ENCODE measurements around the gene MYT1.

MYT1 gene

DNA sequence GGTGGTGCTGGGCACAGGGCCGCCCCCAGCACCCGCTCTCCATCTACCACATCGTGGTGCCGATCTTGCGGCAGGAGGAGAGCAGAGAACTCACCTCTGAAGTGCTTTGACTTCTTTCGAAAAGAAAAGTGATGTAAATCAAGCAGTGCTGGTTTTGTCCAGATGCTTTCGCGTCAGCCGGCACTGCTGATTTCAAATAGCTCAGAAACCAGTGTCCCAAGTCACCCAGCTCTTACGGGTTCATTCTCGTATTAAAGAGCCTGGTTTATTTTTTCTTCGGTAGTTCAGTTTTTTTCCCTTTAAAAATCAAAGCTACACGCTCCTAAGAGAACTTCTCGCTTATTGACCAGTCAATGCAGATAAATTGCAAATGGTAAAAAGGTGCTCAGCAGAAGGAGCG is 32.1 kb downstream of the MYT1 start:
- DNase-seq = no peak

DNA sequence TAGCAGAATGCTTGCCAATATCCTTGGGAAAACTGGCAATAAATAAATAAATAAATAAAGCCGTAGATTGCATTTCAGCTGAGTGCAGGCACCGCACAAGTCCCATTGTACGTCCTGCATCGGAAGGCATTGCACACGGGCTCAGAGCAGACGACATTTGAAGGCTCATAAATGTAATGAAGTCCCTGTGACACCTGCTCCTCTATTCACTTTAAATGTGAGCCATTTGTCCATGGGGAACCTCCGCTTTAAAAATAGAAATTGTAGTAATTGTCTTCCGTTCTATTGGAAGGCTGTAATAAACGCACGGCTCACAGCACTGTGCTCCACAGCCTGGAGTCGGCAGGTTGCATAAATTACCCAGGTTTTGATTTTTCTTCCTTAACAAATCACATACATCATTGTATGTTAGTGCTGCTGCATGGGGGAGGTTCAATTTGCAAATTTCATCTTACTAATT is 32.6 kb downstream of the MYT1 start:
- DNase-seq = no peak

DNA sequence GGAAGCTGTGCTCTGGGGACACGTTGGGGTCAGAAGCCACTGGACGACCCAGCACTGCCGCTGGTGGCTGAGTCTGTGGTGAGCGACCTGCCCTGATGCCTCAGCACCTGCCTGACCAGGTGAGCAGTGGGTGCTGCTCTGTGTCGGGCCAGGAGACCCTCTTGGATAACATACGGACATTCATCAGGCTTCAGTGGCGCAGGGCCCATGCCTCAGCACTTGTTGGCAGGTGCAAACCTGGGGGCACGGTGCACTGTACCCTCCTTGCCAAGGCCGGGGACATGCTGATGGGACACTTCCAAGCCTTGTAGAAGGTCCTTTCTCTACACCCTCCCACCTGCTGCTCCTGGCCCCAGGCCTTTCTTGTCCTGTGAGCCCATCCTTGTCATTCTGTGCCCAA is 34.1 kb downstream of the MYT1 start:
- DNase-seq = no peak

DNA sequence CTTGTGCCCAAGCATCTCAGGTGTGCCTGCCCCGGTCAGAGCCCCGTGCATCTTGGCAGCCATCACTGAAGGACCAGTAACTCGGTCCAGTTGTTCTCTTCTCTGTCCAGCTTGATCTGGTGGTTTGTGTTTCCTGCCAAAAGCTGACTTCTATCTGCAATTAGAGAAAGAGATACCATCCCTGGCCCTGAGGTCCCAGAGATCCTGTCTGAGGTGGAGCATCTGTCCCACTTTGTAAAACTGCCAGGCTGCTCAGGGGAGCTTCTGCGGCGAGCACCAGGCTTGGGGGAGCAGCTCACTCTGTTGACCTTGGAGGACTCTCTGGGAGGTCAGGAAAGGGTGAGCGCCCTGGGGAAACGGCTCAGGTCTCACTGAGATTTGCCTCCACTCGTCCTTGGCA is 35.1 kb downstream of the MYT1 start:
- no peak for DNase-seq

DNA sequence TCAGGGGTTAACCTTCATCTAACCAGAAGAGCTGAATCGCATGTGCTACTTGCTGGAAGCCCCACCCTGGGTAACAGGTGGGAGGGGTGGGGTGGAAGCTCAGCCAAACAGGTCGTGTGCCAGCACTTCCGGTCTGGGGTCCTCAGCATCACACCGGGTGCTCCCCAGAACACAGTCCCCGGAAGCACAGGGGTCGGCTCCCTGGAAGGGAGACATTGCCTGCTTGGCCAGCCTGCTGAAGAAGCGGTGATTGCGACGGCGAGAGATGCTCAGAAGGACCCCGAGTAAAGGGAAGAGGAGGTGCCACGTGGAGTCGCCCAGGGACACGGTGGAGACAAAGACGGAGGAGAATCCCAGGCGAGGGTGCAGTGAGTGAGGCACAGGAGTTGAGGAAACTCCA is 36.5 kb downstream of the MYT1 start:
- DNase-seq = no peak

DNA sequence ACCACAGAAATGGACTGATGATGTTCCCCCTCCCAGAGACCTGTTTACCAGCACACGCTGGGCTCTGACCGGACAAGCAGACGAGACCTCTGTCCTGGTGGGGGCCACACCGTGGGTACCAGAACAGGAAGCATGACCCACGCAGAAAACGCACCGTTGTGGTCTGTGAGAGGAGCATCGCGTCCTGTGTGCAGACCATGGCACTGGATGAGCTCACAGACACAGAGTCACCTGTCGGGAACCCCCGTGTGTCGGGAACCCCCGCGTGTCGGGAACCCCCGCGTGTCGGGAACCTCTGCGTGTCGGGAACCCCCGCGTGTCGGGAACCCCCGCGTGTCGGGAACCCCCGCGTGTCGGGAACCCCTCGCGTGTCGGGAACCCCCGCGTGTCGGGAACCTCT is 37.4 kb downstream of the MYT1 start:
- DNase-seq = no peak

DNA sequence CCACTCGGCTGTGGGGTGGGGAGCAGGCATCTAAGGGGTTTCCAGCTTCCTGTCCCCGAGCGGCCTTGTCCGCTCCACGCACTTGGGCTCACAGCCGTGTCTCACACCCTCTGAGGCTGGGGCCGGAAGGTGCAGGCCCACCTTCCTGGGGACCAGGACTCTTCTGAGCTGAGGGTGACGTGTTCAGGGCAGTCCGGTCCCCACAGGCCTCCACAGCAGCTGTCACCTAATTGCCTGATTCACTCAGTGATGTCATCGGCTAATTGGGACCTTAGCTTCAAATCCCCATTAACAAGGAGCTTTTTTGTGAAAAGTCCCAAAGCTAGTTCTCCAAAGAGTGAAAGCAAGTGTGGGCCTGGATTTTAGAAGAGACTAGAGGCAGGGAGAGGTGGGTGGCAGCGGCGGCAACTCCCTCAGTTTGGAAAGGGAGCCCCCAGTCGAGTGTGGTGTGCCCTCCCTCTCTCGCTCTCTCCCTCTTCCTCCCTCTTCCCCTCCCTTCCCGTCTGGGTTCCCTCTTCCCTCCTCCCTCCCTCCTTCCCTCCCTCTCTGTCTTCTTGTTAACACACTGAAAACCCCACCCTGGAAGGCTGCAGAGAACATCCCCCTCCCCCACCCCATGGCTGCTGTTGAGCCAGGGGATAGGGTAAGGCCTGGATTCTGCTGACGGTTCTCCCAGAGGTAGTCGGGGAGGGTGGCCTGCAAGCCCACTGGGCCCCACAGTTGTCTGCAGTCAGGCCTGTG is 39.0 kb downstream of the MYT1 start:
- DNase-seq = no peak

DNA sequence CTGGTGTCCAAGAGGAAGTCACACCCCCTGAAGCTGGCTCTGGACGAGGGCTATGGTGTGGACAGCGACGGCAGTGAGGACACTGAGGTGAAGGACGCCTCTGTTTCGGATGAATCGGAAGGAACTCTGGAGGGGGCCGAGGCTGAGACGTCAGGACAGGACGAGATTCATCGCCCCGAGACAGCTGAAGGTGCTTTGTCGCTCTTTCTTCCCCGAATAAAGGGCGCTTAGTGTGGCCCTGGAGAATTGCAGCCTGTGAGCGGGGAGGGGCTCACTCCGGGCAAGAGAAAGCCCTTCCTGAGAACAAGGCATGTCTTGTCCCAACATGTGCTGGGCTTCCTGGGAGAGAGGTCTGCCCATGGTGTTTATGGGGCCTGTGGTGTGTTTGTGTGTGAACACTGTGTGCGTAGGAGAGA is 41.4 kb downstream of the MYT1 start:
- DNase-seq = no peak

DNA sequence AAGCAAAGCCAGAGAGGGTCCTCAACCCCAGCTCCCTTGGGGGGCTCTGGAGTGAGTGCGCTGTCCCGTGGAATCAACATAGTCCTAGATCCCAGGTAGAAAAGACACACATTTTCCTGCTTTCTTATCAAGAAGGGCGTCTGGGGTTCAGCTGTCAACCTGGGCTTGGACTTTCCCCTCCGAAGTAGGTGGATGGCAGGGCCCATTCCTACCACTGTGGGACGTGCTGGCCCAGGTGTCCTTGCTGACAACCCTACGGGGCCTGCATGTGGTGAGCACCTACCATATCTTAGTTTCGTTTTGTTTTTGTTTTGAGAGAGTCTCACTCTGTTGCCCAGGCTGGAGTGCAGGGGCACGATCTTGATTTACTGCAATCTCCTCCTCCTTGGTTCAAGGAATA is 42.4 kb downstream of the MYT1 start:
- no peak for DNase-seq

DNA sequence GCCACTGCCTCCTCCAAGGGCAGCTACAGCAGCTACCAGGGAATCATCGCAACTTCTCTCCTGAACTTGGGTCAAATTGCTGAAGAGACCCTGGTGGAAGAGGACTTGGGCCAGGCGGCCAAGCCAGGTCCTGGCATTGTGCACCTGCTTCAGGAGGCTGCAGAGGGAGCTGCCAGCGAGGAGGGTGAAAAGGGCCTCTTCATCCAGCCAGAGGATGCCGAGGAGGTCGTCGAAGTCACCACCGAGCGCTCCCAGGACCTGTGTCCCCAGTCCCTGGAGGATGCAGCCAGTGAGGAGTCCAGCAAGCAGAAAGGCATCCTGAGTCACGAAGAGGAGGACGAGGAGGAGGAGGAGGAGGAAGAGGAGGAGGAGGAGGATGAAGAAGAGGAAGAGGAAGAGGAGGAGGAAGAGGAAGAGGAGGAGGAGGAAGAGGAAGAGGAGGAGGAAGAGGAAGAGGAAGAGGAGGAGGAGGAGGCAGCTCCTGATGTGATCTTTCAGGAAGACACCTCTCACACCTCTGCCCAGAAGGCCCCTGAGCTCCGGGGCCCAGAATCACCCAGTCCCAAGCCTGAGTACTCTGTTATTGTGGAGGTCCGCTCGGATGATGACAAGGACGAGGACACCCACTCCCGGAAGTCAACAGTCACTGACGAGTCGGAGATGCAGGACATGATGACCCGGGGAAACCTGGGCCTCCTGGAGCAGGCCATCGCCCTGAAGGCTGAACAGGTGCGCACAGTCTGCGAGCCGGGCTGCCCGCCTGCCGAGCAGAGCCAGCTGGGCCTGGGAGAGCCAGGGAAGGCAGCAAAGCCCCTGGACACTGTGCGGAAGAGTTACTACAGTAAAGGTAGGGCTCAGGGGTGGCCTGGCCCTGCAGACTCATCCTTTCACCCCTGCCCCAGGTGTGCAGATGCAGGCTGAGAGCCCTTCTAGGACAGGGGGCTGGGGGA is 43.7 kb downstream of the MYT1 start:
- no peak for DNase-seq

DNA sequence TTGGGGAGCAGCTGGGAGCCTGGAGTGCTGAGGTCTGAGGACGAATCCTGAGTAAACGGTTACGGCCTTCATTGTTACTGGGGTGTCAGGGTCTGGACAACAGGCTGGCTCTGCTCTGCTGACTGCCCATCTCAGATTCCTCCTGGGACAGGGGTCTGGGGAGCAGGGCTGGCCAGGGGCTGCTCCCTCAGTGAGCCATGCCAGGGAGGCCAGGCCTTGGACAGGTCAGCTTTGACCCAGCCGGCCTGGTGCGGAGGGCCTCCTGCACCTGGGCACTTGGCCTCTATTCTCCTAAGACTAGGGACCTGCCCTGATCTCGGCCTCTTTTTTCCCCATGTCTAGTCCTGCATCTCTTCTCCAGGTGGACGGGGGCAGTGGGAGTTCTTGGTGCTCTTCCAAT is 44.9 kb downstream of the MYT1 start:
- DNase-seq = no peak

DNA sequence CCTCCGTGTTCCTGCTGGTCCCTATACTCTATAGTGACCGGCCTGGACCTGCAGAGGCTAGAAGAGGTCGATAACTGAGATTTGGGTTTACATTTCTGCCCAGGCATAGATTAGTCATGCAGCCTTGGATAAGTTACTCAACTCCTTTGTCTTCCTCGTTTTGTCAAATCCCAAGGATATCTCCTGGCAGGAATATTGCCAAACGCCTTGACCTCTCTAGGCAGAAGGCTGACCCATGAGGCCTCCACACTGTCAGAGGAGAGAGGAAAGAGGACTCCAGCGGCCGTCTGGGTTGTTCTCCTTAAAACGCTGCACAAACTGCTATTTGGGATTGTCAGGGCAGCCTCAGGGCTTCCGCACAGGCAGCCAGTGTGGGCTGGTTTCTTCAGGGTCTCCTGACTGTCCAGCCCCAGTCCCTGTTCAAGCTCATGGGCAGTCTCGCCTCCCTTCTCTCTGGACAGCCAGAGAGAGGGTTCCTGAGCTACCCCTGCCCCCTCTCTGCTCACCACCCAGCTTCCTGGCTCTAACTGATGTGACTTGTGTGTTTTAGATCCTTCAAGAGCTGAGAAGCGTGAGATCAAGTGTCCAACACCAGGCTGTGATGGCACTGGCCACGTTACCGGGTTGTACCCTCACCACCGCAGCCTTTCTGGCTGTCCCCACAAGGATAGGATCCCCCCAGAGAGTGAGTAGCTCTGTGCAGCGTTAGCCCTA is 46.6 kb downstream of the MYT1 start:
- no peak for DNase-seq

DNA sequence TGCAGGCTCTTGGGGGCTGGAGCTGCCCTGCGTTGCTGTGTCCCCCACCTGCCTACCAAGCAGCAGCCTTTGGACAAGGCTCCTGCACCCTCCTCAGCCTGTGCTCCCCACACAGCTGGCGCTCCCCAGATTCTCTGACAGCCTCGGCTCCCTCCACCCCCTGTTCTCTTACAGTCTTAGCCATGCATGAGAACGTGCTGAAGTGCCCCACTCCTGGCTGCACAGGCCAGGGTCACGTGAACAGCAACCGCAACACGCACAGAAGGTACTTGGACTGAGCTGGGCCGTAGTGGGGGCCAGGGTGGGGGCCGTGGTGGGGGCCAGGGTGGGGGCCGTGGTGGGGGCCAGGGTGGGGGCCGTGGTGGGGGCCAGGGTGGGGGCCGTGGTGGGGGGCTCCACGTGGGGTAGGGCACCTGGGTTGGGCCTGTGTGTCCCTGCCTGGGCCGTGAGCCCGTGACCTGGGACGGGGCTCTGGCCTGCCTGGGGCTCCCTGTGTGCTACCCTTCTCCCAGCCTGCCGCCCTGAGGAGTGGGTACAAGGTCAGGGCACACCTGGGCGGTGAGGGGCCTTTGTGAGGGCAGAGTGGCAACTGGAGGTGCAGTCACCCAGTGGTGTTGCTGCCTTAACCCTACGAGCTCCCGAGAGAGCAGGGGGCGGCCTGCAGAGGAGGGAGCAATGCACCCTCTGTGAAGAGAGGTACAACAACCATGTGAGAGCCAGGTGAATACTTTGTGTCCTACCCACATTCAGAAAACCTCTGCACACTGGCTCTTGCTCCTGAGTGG is 47.8 kb downstream of the MYT1 start:
- no peak for DNase-seq

DNA sequence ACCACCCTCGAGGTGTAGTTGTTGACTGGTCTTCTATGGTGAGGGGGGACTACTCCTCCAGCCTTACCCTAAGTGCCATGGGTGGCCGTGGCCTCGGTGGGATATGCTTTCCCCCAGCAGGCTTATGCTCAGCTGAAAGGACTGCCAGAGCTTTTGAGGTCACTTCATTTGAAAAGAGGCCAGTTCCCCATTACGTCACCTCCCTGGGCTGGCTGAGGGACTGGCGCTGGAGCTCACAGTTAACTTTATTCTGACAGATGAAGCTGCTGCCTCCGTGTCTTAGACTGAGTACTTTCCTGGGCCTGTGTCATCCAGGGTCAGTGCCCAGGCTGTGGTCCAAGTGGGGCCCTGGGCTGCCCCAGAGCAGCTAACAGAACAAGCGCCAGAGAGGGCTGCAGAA is 48.5 kb downstream of the MYT1 start:
- no peak for DNase-seq

DNA sequence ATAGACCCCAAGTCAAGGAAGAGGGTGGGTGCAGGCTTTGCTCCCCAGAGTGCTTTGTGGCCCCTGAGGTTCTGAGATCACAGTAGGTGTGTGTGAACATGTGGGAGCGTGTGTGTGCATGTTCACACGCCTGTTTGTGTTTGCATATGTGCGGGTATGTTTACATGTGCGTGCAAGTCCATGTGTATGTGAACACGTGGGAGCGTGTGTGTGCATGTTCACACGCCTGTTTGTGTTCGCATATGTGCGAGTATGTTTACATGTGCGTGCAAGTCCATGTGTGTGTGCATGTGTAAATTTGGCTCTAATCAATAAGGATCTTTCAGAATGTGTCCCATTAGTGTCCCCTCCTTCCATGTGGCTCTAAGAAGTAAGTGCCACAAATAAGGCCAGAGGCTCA is 49.9 kb downstream of the MYT1 start:
- DNase-seq = no peak

DNA sequence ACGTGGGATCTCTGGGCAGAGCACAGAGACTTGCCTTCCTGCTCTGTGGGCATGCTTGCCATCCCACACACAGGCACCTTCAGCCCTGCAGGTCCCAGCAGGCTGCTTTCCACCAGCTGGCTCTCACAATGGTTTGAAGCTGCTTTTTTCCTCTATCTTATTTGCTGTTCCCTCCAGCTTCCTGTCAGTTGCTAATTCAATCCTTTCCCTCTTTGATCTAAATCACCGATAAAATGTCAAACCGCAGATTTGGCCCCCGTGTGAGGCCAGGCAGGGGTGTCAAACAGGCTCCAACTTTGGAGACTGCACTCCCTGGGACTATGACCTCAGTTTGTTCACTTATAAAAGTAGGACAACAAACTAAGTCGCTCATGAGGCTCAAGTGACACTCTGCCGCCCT is 50.7 kb downstream of the MYT1 start:
- no peak for DNase-seq

DNA sequence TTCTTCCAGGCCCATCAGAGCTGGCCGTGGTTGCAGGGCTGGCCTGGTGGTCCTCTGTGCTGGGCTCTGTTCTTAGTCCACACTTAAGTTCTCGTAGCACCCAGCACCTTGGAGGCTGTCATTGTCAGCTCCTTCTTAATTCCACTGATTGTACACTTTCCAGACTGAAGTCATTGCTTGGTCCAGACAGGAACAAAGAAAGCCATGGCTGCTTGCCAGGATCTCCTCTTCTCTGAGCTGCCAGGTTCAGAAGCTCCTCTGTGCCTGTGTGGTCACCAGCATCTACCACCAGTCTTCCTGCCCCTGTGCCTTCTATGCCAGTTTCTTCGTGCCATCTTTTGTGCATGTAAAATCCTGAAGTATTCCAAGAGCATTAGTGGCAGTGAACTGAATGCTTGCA is 51.8 kb downstream of the MYT1 start:
- DNase-seq = no peak

DNA sequence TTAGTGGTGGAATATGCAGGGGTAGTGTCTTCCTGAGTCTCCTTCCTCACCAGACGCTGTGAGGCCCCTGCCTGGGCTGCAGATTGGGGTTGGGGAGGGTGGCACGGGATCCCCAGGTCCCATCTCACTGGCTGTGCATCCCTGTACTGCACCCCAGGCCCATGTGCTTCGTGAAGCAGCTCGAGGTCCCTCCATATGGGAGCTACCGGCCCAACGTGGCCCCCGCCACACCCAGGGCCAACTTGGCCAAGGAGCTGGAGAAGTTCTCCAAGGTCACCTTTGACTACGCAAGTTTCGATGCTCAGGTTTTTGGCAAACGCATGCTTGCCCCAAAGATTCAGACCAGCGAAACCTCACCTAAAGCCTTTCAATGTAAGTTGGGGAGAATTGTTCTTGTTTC is 52.7 kb downstream of the MYT1 start:
- no peak for DNase-seq

DNA sequence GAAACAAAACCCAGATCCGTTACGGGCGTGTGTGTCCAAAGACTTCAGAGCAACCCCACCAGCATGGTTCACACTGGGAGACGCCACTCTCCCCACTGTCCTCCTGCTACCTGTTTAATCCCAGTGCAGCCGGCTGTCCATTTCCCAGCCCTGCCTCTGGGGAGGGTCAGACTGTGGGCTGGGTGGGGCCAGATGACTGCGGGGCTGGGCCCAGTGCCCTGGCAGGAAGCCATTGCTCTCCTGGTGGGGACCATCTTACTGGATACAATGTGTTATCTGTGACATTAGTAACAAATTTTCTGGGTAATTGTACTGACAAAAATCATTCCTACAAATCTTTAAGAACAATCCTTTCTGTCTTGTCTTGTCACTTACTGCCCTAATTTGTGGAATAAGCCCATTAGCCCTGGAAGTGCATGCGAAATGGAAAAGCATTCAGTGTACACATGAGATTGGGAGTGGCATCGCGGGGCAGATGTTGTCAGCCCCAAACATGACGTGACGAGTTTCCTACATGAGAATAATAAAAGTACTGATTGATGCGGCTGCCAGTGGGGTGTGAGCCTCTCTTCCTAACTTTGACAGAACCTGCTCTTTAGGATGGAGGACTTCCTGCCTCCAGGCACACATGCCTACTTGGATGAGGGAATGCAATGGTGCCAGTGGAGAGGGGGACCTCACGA is 53.4 kb downstream of the MYT1 start:
- DNase-seq = no peak

DNA sequence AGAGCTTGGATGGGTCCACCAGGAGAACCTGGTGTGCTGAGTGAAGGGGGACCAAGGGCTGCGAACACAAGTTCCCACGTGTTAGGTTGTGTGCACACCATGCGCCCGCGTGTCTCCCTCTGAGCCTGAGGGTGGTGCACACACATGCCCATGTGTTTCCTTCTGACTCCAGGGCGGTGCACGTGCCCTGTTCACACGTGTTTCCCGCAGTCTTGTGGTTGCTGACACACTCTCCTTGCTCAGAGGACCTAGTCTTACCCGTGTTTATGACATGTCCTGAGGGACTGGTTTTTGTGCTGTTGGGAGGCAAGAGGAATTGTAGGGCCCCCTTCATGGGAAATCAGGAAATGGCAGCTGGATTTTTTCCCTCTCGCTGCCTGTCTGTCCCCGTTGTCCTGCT is 55.0 kb downstream of the MYT1 start:
- no peak for DNase-seq

DNA sequence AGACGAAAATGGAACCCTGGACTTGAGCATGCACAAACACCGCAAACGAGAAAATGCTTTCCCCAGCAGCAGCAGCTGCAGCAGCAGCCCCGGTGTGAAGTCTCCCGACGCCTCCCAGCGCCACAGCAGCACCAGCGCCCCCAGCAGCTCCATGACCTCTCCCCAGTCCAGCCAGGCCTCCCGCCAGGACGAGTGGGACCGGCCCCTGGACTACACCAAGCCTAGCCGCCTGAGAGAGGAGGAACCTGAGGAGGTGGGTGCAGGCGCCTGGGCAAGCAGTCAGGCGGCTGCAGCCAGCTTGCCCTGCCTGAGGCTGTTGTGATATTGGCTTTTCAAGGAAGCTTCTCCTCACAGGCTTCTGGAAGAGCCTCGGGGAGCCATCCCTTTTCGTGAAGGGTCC is 55.5 kb downstream of the MYT1 start:
- DNase-seq = no peak

DNA sequence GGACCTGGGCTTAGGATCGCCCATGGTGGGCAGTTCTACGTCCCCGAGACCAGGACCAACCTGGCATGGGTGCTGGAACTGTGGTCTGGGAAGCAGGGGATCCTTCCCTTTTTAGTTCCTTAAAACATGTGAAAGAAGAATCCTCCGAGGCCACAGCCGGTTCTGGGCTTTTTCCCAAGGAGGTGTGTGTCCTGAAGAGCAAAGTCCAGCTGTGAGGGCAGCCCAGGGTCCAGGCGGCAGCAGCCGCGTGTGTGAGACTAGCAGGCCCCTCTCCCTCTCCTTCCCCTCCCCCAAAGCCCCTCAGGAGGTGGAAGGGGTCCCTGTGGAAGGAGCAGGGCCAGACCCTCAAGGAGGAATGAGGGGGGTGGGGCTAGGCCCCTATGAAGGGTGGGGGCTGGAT is 56.2 kb downstream of the MYT1 start:
- no peak for DNase-seq
